ENCODE measurements around the gene DTWD1. TPM values are rescaled to one million over a fixed set of nuclear protein-coding genes. Genes with fewer than 3 reads are reported as not detected.

Gene DTWD1
- total RNA-seq, 2 donors from 2014 or later, result 16.6 to 21.1 TPM

- H3K36me3 ChIP-seq, result no peaks in the 10 kb centered on the region
- H3K9me3 ChIP-seq, result no peaks in the 10 kb centered on the region
- TF ChIP-seq POLR2AphosphoS5 (IDR thresholded peaks at IDR 0.05) (no peak), POLR2A (IDR thresholded peaks at IDR 0.05) (no peak)
- TF ChIP-seq, protein P1, sequence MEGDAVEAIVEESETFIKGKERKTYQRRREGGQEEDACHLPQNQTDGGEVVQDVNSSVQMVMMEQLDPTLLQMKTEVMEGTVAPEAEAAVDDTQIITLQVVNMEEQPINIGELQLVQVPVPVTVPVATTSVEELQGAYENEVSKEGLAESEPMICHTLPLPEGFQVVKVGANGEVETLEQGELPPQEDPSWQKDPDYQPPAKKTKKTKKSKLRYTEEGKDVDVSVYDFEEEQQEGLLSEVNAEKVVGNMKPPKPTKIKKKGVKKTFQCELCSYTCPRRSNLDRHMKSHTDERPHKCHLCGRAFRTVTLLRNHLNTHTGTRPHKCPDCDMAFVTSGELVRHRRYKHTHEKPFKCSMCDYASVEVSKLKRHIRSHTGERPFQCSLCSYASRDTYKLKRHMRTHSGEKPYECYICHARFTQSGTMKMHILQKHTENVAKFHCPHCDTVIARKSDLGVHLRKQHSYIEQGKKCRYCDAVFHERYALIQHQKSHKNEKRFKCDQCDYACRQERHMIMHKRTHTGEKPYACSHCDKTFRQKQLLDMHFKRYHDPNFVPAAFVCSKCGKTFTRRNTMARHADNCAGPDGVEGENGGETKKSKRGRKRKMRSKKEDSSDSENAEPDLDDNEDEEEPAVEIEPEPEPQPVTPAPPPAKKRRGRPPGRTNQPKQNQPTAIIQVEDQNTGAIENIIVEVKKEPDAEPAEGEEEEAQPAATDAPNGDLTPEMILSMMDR (IDR thresholded peaks at IDR 0.05), result no peak
- no peak overlapping the region for H3K27ac ChIP-seq
- H3K4me1 ChIP-seq (replicated peaks), result no peaks in the 10 kb centered on the region
- WGBS, result 84% methylated on average over 1 of the region's 1 CpG
- intact Hi-C loops (cut with DNase I), result loop anchor here (10.0 kb wide), 1 partner anchor 393 kb away; no protein-coding TSS in a partner anchor
- DNase-seq (ENCODE audit: low spot score), result no peak
- no peaks in the 10 kb centered on the region for H3K27me3 ChIP-seq (replicated peaks; ENCODE audit: insufficient read depth)
- no peak overlapping the region for H3K4me3 ChIP-seq
These were observed 6.6 kb downstream of the DTWD1 start for GRCh38 chr15:49627407-49627877.

DNA sequence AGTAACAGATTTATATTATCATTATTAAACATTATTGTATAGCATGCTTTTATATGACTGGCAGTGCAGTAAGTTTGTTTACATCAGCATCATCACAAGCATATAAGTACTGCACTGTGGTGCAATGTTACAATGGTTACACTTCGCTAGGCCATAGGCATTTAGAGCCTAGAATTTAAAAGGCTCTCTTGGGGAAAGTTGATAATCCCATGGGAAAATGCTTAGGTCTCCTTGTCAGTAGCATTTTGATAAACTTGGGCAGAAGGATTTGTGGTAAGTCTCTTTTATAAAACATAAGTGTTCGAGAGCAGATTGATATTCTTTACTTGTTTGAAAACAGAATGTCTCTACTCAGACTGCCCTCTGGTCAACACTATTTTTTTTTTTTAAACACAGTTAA is 7.5 kb downstream of the DTWD1 start:
- Histone ChIP-seq H3K36me3 (no peaks in the 10 kb centered on the region), H3K9me3 (no peaks in the 10 kb centered on the region), H3K27me3 (replicated peaks; ENCODE audit: insufficient read depth) (no peaks in the 10 kb centered on the region), H3K27ac (no peak overlapping the region), H3K4me1 (replicated peaks) (no peaks in the 10 kb centered on the region), H3K4me3 (no peak overlapping the region)
- no peak for DNase-seq (ENCODE audit: low spot score)
- intact Hi-C loops (cut with DNase I), result loop anchor here (10.0 kb wide), 1 partner anchor 394 kb away; no protein-coding TSS in a partner anchor
- WGBS, result 82% methylated on average over 2 of the region's 2 CpGs
- TF ChIP-seq POLR2AphosphoS5 (IDR thresholded peaks at IDR 0.05), result no peak
- TF ChIP-seq, protein P1 (IDR thresholded peaks at IDR 0.05), result no peak
- no peak for TF ChIP-seq POLR2A (IDR thresholded peaks at IDR 0.05)

DNA sequence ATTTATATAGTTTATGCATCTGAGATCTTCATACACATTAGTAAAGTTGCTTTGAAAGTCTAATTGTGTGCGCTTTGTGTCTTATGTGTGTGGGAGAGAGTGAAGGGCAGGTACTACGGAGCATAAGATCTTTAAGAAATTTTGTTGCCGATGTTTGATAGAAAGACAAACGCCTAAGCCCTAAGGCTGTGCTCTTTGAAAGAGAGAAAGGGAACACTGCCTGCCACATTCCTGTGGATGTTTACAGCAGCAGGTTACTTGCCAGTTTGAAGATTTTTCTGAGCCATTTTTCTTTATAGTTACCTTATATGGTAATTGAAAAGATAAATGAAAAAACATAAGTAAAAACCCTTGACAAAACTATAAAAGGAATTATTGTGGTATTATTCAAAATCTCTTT is 17.0 kb downstream of the DTWD1 start:
- no peak overlapping the region for H3K27ac ChIP-seq

DNA sequence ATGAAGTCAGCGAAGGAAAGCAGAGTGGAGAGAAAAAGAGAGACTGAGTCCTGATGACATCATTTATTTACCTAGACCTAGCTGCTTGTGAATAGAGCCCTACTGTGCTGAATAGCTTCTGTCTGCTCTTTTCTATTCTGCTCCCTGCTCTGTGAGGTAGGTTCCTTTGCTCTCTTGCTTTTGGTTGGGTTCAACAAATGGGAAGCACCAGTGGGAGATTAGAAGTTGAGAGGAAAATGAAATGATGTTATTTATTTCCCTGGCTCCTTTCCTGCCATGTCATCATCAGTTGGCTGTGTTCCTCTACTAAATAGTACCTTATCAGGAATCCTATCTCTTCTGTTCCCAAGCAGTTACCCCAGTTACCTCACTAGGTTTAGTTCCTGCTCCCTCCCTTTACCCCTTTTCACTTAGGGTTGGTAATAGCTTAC is 23.5 kb downstream of the DTWD1 start:
- H3K9me3 ChIP-seq, result no peaks in the 10 kb centered on the region
- no peaks in the 10 kb centered on the region for H3K36me3 ChIP-seq
- WGBS, result 97% methylated on average over 1 of the region's 1 CpG
- H3K27me3 ChIP-seq (replicated peaks; ENCODE audit: insufficient read depth), result no peaks in the 10 kb centered on the region
- H3K4me3 ChIP-seq, result no peak overlapping the region
- H3K4me1 ChIP-seq (replicated peaks), result no peaks in the 10 kb centered on the region
- no peak overlapping the region for H3K27ac ChIP-seq
- DNase-seq (ENCODE audit: low spot score), result no peak
- no peak for TF ChIP-seq POLR2A (IDR thresholded peaks at IDR 0.05)
- intact Hi-C loops (cut with DNase I), result no loop called here

More for the DNA sequence above, 17.0 kb downstream of the DTWD1 start:
- Histone ChIP-seq H3K9me3 (no peaks in the 10 kb centered on the region), H3K4me1 (replicated peaks) (no peaks in the 10 kb centered on the region), H3K4me3 (no peak overlapping the region), H3K27me3 (replicated peaks; ENCODE audit: insufficient read depth) (no peaks in the 10 kb centered on the region), H3K36me3 (peaks cover 0 to 6% of the 10 kb centered on the region in 2 donors)
- DNase-seq (ENCODE audit: low spot score), result no peak
- intact Hi-C loops (cut with DNase I), result no loop called here
- TF ChIP-seq POLR2A (IDR thresholded peaks at IDR 0.05), result no peak
- TF ChIP-seq, protein P1 (IDR thresholded peaks at IDR 0.05), result no peak
- no peak for TF ChIP-seq POLR2AphosphoS5 (IDR thresholded peaks at IDR 0.05)
- WGBS, result 32% methylated on average over 4 of the region's 4 CpGs

DNA sequence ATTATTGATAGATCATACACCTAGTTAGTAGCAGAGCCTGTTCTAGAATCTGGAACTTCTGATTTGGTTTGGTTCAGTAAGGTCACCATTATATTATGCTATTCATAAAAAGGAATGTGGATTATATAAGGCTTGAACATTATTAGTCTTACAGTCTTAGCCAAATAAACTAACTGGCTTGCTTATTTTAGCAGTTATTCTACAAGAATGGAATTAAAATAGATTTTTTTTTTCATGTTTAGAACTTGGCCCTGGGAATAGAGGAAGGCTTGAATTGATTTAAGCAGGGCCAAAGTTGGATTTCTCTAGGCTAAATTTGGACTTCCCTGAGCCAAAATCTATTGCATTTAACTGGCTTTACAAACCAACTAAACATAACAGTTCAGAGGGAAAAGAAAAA is 24.4 kb downstream of the DTWD1 start:
- intact Hi-C loops (cut with DNase I), result no loop called here
- H3K4me3 ChIP-seq, result no peak overlapping the region
- no peaks in the 10 kb centered on the region for H3K27me3 ChIP-seq (replicated peaks; ENCODE audit: insufficient read depth)
- no peak for DNase-seq (ENCODE audit: low spot score)
- no peak overlapping the region for H3K27ac ChIP-seq
- no peaks in the 10 kb centered on the region for H3K36me3 ChIP-seq
- no peaks in the 10 kb centered on the region for H3K9me3 ChIP-seq
- TF ChIP-seq POLR2AphosphoS5 (IDR thresholded peaks at IDR 0.05), result no peak
- TF ChIP-seq, protein P1 (IDR thresholded peaks at IDR 0.05), result no peak
- TF ChIP-seq POLR2A (IDR thresholded peaks at IDR 0.05), result no peak
- no peaks in the 10 kb centered on the region for H3K4me1 ChIP-seq (replicated peaks)

Data from prostate gland (tissue), 2 donors.